ENCODE measurements around the gene KANSL1. TPM values are rescaled to one million over a fixed set of nuclear protein-coding genes. Genes with fewer than 3 reads are reported as not detected.

Gene KANSL1
- total RNA-seq, 4 donors from 2014 or later: 80.3 to 201 (median 146) TPM

- TF ChIP-seq, protein P1, sequence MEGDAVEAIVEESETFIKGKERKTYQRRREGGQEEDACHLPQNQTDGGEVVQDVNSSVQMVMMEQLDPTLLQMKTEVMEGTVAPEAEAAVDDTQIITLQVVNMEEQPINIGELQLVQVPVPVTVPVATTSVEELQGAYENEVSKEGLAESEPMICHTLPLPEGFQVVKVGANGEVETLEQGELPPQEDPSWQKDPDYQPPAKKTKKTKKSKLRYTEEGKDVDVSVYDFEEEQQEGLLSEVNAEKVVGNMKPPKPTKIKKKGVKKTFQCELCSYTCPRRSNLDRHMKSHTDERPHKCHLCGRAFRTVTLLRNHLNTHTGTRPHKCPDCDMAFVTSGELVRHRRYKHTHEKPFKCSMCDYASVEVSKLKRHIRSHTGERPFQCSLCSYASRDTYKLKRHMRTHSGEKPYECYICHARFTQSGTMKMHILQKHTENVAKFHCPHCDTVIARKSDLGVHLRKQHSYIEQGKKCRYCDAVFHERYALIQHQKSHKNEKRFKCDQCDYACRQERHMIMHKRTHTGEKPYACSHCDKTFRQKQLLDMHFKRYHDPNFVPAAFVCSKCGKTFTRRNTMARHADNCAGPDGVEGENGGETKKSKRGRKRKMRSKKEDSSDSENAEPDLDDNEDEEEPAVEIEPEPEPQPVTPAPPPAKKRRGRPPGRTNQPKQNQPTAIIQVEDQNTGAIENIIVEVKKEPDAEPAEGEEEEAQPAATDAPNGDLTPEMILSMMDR (IDR thresholded peaks at IDR 0.05): no peak
- TF ChIP-seq POLR2AphosphoS5 (IDR thresholded peaks at IDR 0.05) (no peak), POLR2A (IDR thresholded peaks at IDR 0.05) (no peak), EP300 (IDR thresholded peaks at IDR 0.05; ENCODE audit: low read depth) (no peak)
- Histone ChIP-seq H3K9me3 (no peaks in the 10 kb centered on the region), H3K27ac (no peak overlapping the region), H3K36me3 (no peaks in the 10 kb centered on the region), H3K27me3 (no peaks in the 10 kb centered on the region), H3K4me1 (peaks cover 10 to 79% (median 37%) of the 10 kb centered on the region in 4 donors), H3K4me3 (no peak overlapping the region)
- DNase-seq: no peak
- in situ Hi-C loops (cut with MboI; ENCODE audit: low pct_ligation_motif_present in 1 of 4, low pct_unique_long_range_greater_than_20kb in 1 of 4, low sequenced_read_pairs in 3 of 4): no loop called here
- 75 to 81% methylated on average over 6 of the region's 6 CpGs for WGBS, 2 donors (ENCODE audit: low coverage in 1 of 2)
- intact Hi-C loops (cut with DNase I; ENCODE audit: low total_unique reads): no loop called here
Measured at GRCh38 chr17:46122486-46122871, 70.8 kb downstream of the KANSL1 start.

- in situ Hi-C loops (cut with MboI; ENCODE audit: low pct_ligation_motif_present in 1 of 4, low pct_unique_long_range_greater_than_20kb in 1 of 4, low sequenced_read_pairs in 3 of 4) (no loop called here), intact Hi-C loops (cut with DNase I; ENCODE audit: low total_unique reads) (no loop called here)
- Histone ChIP-seq H3K27me3 (no peaks in the 10 kb centered on the region), H3K9me3 (no peaks in the 10 kb centered on the region), H3K4me3 (no peak overlapping the region), H3K4me1 (peaks cover 14 to 79% (median 38%) of the 10 kb centered on the region in 4 donors), H3K36me3 (no peaks in the 10 kb centered on the region), H3K27ac (no peak overlapping the region)
- 36 to 42% methylated on average over 5 of the region's 5 CpGs for WGBS, 2 donors (ENCODE audit: low coverage in 1 of 2)
- no peak for DNase-seq
- TF ChIP-seq POLR2A (IDR thresholded peaks at IDR 0.05): no peak
- no peak for TF ChIP-seq EP300 (IDR thresholded peaks at IDR 0.05; ENCODE audit: low read depth)
- TF ChIP-seq POLR2AphosphoS5 (IDR thresholded peaks at IDR 0.05): no peak
- TF ChIP-seq, protein P1 (IDR thresholded peaks at IDR 0.05): no peak
Measured at GRCh38 chr17:46121841-46122485, 71.3 kb downstream of the KANSL1 start.

GRCh38 chr17:46121165-46121764 is 72.0 kb downstream of the KANSL1 start:
- Histone ChIP-seq H3K27ac (no peak overlapping the region), H3K4me3 (no peak overlapping the region), H3K27me3 (no peaks in the 10 kb centered on the region), H3K36me3 (no peaks in the 10 kb centered on the region), H3K4me1 (peaks cover 14 to 82% (median 36%) of the 10 kb centered on the region in 4 donors), H3K9me3 (no peaks in the 10 kb centered on the region)
- in situ Hi-C loops (cut with MboI; ENCODE audit: low pct_ligation_motif_present in 1 of 4, low pct_unique_long_range_greater_than_20kb in 1 of 4, low sequenced_read_pairs in 3 of 4) (no loop called here), intact Hi-C loops (cut with DNase I; ENCODE audit: low total_unique reads) (no loop called here)
- WGBS, 2 donors (ENCODE audit: low coverage in 1 of 2): 36 to 64% methylated on average over 1 of the region's 1 CpG
- no peak for TF ChIP-seq EP300 (IDR thresholded peaks at IDR 0.05; ENCODE audit: low read depth)
- TF ChIP-seq, protein P1 (IDR thresholded peaks at IDR 0.05): no peak
- TF ChIP-seq POLR2AphosphoS5 (IDR thresholded peaks at IDR 0.05): no peak
- TF ChIP-seq POLR2A (IDR thresholded peaks at IDR 0.05): no peak
- DNase-seq: no peak

DNA sequence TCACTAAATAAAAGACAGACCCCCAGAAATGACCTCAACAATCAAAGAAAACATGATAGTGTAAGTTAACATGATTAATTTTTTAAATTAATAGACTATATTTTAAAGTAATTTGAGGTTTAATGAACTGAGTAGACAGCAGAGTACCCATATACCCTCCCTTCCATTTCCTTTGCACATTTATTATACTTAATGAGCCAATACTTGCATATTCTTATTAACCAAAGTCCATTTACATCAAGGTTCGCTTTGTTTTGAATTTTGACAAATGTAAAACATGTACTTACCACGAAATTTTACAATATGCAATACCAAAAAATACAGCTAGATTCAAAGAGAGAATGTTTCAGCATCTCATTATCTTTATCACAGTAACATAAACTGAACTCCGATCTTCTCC is 72.7 kb downstream of the KANSL1 start:
- Histone ChIP-seq H3K27ac (no peak overlapping the region), H3K27me3 (no peaks in the 10 kb centered on the region), H3K4me3 (no peak overlapping the region), H3K36me3 (no peaks in the 10 kb centered on the region), H3K9me3 (no peaks in the 10 kb centered on the region), H3K4me1 (peaks cover 14 to 82% (median 38%) of the 10 kb centered on the region in 4 donors)
- intact Hi-C loops (cut with DNase I; ENCODE audit: low total_unique reads) (no loop called here), in situ Hi-C loops (cut with MboI; ENCODE audit: low pct_ligation_motif_present in 1 of 4, low pct_unique_long_range_greater_than_20kb in 1 of 4, low sequenced_read_pairs in 3 of 4) (no loop called here)
- WGBS, 2 donors (ENCODE audit: low coverage in 1 of 2): 82 to 83% methylated on average over 3 of the region's 3 CpGs
- DNase-seq: no peak
- TF ChIP-seq EP300 (IDR thresholded peaks at IDR 0.05; ENCODE audit: low read depth) (no peak), POLR2A (IDR thresholded peaks at IDR 0.05) (no peak), POLR2AphosphoS5 (IDR thresholded peaks at IDR 0.05) (no peak)
- TF ChIP-seq, protein P1 (IDR thresholded peaks at IDR 0.05): no peak

All from transverse colon (tissue), 4 donors.